GM12873 (cell line): ENCODE data around the gene CATSPER4.

Experiments
- TF ChIP-seq, protein P1 (sequence below): IDR thresholded peaks from 2 replicates; pipeline ENCODE4 v1.5.1; 2012; ENCODE audit warnings: low read depth, mild to moderate bottlenecking, moderate library complexity, low read length, control low read depth; ENCODE audit not compliant: insufficient read depth; ENCODE audit errors: missing control alignments

CATSPER4 gene

GRCh38 chr1:26177182-26177684 lies 13.2 kb upstream of the CATSPER4 start, which contains the start of gene CNKSR1:
TSS of gene CNKSR1 (plus strand) at chr1:26177491. CDS start at chr1:26177548, 57 bp downstream.
- TF ChIP-seq, protein P1, sequence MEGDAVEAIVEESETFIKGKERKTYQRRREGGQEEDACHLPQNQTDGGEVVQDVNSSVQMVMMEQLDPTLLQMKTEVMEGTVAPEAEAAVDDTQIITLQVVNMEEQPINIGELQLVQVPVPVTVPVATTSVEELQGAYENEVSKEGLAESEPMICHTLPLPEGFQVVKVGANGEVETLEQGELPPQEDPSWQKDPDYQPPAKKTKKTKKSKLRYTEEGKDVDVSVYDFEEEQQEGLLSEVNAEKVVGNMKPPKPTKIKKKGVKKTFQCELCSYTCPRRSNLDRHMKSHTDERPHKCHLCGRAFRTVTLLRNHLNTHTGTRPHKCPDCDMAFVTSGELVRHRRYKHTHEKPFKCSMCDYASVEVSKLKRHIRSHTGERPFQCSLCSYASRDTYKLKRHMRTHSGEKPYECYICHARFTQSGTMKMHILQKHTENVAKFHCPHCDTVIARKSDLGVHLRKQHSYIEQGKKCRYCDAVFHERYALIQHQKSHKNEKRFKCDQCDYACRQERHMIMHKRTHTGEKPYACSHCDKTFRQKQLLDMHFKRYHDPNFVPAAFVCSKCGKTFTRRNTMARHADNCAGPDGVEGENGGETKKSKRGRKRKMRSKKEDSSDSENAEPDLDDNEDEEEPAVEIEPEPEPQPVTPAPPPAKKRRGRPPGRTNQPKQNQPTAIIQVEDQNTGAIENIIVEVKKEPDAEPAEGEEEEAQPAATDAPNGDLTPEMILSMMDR, result no peak

DNA sequence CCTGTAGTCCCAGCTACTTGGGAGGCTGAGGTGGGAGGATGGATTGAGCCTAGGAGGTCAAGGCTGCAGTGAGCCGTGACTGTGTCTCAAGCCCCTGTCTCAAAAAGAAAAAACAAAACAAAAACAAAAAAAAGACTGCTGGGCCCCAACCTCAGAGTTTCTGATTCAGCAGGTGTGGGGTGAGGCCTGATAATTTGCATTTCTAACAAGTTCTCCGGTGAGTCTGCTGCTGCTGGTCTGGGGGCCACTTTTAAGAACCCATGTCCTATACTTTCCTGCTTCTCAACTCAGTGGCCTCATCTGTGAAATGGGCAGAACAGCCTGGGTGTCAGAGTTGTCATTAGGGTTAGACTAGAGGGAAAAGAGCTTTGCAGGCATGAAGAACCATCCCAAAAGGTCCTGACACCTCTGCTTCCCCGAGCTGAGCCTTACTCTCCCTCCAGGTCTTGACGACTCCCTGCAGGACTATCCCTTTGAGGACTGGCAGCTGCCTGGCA lies 10.3 kb upstream of the CATSPER4 start:
- TF ChIP-seq, protein P1, result no peak

GRCh38 chr1:26181586-26182382 lies 8.6 kb upstream of the CATSPER4 start:
- TF ChIP-seq, protein P1, result no peak

GRCh38 chr1:26182383-26182696 lies 8.1 kb upstream of the CATSPER4 start:
- TF ChIP-seq, protein P1, result no peak

DNA sequence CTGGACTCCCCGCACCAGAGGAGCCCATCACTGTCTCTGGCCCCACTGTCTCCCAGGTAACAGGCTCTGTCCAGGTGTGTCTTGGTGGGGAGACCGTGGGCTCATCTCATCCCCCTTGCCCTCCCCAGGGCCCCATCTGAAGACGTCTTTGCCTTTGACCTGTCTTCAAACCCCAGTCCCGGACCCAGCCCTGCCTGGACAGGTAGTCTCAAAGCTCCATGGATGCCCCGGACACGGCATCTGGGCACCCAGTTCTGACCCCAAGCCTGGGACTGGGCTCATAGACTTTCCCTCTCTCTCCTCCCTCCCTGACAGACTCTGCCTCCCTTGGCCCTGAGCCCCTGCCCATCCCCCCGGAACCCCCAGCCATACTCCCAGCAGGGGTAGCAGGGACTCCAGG lies 6.3 kb upstream of the CATSPER4 start:
- TF ChIP-seq, protein P1, result no peak

DNA sequence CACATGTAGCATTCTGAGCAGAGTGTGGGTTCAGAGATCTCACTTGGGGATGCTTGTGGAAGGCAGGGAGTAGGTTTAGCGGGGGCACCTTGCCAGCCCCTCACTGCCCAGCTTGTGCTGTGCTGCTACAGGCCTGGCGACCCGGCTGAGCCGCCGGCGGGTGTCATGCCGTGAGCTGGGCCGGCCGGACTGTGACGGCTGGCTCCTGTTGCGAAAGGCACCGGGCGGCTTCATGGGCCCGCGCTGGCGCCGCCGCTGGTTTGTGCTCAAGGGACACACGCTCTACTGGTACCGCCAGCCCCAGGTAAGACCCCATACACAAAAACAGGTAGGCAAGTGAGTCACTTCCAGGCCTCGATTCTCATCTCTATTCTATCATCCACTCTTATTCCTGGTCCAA lies 5.5 kb upstream of the CATSPER4 start:
- TF ChIP-seq, protein P1, result no peak

DNA sequence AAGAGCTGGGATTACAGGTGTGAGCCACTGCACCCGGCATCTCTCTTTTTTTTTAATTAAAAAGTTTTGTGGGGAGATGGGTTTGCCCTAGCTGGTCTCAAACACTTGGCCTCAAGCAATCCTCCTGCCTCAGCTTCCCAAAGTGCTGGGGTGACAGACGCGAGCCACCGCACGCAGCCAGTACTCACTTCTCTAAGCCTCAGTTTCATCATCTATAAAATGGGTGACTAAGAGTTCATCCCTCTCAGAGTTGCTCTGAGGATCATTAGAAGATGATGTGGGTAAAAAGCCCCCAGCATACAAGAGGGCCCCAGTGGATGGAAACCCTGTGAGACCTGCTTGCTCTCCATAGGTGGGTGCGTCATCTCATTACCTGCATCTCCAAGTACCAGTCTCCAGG lies 2.5 kb upstream of the CATSPER4 start:
- TF ChIP-seq, protein P1, result no peak
